ENCODE data around the gene PFN1.
A peak's percentile ranks its signal among the peaks of the same experiment; 100 is the strongest.
"Not testable (repeated sequence)": the region's sequence is repeated elsewhere in the genome, so short reads cannot be mapped to it uniquely, and the experiment has no call there.

PFN1 gene

GRCh38 chr17:4921320-4921719, 27.0 kb downstream of the PFN1 start:
- DNase-seq (ENCODE audit: low read depth, low spot score) = no peak

- DNase-seq (ENCODE audit: low read depth, low spot score) = peak; percentile 36
Measured at GRCh38 chr17:4920351-4921048, 27.8 kb downstream of the PFN1 start.

GRCh38 chr17:4919511-4920047, 28.8 kb downstream of the PFN1 start:
- peak; percentile 58 for DNase-seq (ENCODE audit: low read depth, low spot score)

- DNase-seq (ENCODE audit: low read depth, low spot score) = not testable (repeated sequence)
Measured at GRCh38 chr17:4914551-4914950, 33.8 kb downstream of the PFN1 start.

DNA sequence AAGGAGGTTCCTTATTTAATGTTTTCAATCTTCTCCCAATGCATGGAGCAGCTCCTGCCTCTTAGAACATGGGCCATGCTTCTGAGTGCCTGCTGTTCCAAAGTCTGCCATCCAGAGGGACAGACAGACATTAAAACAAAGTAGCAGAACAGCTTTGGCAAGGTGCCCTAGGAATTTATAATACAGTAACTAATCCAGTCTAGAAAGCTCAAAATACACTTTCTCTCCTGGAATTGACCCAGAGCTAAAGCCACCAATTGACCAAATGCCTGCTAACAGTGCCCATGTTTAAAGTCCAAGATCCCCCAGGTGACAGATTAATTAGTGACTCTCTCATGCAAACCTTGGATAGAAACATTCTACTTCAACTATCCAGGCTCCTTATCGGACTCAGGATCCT, 34.3 kb downstream of the PFN1 start:
- no peak for DNase-seq (ENCODE audit: low read depth, low spot score)

- DNase-seq (ENCODE audit: low read depth, low spot score) = peak; percentile 99
Measured at GRCh38 chr17:4908711-4909496, 39.4 kb downstream of the PFN1 start.

DNA sequence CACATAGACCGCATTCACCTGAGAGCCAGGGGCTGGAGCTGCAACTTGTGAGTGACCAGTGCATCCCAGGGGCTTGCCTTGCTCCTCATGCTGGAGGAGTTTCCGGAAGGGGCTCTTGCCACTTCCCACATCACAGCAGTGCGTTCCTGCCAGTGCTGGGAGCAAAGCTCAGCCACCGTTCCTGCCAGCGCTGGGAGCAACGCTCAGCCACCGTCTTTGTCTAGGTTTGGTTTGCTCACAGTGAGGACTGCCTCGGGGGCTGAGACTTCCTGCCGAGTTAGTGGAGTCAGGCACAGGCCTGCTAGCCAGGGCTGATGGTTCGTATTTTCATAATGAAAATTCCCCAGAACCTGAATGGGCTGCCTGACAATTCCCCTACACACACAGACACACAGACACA, 40.0 kb downstream of the PFN1 start:
- DNase-seq (ENCODE audit: low read depth, low spot score) = peak; percentile 94

GRCh38 chr17:4906642-4907041, 41.7 kb downstream of the PFN1 start:
- DNase-seq (ENCODE audit: low read depth, low spot score) = not testable (repeated sequence)

GRCh38 chr17:4903051-4903818, 45.1 kb downstream of the PFN1 start, which contains the start of gene CHRNE:
TSS of gene CHRNE (minus strand) at chr17:4903098. CDS start at chr17:4903063, 35 bp downstream.
- DNase-seq (ENCODE audit: low read depth, low spot score) = peak; percentile 78

- no peak for DNase-seq (ENCODE audit: low read depth, low spot score)
Measured at GRCh38 chr17:4902540-4902939, 45.8 kb downstream of the PFN1 start.

DNA sequence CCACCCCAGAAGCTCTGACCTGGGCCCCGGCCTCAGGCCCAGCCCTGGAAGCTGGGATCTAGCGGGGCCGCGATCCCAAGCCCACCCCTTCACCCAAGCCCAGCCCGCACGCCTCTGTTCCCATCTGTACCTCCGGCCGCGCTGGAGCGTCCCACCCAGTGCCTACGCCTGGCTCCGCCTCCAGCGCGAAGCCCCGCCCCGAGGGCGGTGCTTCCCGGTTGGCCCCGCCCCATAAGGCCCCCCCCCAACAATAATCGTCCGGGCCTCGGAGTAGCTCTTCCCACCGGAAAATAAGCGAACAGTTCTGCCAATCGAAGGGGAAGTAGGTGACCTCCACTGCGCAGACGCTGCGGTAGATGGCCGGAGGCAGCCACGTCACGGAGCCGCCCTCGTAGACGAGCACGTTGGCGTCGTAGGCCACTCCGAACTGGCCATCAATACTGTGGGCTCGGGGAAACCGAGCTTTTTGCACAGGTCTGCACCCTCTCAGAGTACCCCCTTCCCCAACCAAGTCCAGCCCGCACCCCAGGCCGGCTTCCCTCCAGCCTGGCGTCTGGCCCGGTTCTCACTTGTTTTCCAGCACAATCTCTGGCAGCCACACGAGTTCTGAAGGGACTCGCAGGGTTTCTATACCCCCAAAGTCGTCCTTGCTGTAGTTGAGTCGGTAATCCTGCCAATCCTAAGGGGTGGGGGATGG, 46.5 kb downstream of the PFN1 start:
- peak; percentile 68 for DNase-seq (ENCODE audit: low read depth, low spot score)

DNA sequence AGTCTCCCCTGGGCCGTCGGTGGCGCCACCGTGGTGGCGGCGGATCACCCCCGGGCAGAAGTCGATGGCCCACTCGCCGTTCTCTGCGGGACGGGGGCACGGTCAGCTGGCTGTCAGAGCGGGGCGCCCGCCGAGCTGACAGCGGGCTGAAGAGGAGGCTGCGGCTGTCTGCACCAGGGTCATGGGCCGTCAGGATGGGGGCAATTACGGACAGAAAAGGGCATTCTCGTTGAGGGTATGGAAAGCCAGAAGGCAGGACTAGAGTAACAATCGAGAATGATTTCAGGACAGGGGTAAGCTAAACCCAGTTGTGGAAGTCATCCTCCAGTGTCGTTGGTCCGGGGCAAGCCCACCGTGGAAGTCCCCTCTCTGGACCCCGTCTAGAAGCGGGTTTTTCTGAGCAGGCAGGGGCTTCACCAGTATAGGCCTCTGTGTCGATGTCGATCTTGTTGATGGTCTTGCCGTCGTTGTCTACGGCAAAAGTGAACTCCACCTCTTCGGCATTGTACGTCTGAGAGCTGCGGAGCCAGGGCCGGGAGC, 47.2 kb downstream of the PFN1 start:
- no peak for DNase-seq (ENCODE audit: low read depth, low spot score)

- peak; percentile 87 for DNase-seq (ENCODE audit: low read depth, low spot score)
Measured at GRCh38 chr17:4900231-4901107, 47.9 kb downstream of the PFN1 start.

DNA sequence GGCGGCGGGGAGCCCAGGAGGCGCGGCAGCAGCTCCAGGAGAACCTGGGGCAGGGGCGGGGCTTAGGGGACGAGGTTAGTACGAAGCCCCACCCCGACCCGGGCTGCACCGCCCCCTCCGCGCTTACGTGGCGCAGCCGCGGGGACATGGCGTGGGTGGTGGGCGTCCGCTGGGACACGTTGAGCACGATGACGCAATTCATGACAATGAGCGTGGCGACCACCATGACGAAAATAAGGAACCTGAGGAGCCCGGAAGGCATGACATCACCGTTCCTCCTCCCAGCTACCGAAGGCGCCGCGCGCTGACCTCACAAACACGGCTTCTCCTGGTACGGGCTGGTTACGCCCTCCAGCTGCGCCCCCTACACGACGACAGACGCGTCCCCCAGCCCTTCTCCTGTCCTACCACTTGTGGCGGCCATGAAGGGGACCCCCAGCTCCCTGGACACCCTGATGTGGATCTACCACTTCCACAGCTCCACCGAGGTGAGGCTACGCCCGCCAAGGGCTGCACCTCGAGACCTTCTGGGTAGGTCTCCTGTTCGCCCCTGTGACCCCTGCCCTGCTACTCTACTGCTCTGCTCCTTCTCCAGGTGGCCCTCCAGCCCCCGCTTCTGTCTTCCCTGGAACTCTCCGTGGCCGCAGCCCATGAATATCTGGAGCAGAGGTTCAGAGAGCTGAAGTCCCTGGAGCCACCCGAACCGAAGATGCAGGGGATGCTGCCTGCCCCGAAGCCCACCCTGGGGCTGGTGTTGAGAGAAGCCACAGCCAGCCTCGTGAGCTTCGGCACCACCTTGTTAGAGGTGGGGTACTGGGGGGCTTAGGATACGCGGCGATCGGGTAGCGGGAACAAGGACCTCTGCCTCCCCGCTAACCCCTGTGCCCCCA, 48.7 kb downstream of the PFN1 start, which contains the start of gene C17orf107:
Gene C17orf107 (plus strand): TSS at position 196 of the 890 bp plus-strand sequence. CDS start 227 bp downstream, at position 423.
- peak; percentile 91 for DNase-seq (ENCODE audit: low read depth, low spot score)

GRCh38 chr17:4898927-4899326, 49.4 kb downstream of the PFN1 start:
- DNase-seq (ENCODE audit: low read depth, low spot score) = no peak

GRCh38 chr17:4898351-4898750, 50.0 kb downstream of the PFN1 start:
- no peak for DNase-seq (ENCODE audit: low read depth, low spot score)

DNA sequence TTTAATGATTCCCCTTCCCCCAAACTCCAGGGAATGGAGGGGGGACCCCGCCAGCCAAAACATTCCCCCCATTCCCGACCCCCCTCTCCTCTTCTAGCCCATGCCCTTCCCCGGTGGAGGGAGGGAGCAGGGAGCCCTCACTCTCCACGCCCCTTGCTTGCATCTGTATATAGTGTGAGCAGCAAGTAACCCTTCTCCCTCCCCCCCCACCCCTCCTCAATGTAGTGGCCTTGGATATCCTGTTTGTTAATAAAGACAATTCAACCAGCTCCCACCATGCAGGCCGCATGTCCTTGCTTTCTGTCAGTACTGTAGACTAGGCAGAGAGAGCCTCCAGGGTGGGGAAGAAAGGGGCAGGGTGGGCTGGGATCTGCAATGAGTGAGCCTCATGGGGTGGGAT, 50.5 kb downstream of the PFN1 start:
- no peak for DNase-seq (ENCODE audit: low read depth, low spot score)

DNA sequence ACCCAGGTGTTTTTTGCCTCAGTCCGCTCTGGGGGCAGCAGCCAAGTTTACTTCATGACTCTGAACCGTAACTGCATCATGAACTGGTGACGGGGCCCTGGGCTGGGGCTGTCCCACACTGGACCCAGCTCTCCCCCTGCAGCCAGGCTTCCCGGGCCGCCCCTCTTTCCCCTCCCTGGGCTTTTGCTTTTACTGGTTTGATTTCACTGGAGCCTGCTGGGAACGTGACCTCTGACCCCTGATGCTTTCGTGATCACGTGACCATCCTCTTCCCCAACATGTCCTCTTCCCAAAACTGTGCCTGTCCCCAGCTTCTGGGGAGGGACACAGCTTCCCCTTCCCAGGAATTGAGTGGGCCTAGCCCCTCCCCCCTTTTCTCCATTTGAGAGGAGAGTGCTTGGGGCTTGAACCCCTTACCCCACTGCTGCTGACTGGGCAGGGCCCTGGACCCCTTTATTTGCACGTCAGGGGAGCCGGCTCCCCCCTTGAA, 51.1 kb downstream of the PFN1 start:
- no peak for DNase-seq (ENCODE audit: low read depth, low spot score)

Measured in ELF-1 (cell line).